ENCODE results near the gene ADA.

- no peak for TF ChIP-seq EZH2phosphoT487 (IDR thresholded peaks at IDR 0.05; ENCODE audit: borderline replicate concordance)
- TF ChIP-seq CTCF (conservative IDR thresholded peaks at IDR 0.05; ENCODE audit: low read length) = no peak
These were observed 14.5 kb downstream of the ADA start for GRCh38 chr20:44637042-44637441.
